Mesothelial cell of epicardium (in vitro differentiated cells): ENCODE results near the gene ZNF669. TPM values are rescaled to one million over a fixed set of nuclear protein-coding genes. Genes with fewer than 3 reads are reported as not detected.

Experiments used
- DNase-seq, 2 experiments: peaks; one replicate each; pipeline ENCODE4 v3.0.0; 2021; ENCODE audit warnings: low spot score in 2 of 2; ENCODE audit not compliant: unreplicated experiment in 2 of 2
- H3K27ac Mint-ChIP-seq: 2 replicates; pipeline ENCODE4 v1.8.0; 2021; ENCODE audit warnings: mixed read lengths
- H3K27me3 Mint-ChIP-seq: 2 replicates; pipeline ENCODE4 v1.8.0; 2021; ENCODE audit warnings: low read depth, mixed read lengths
- H3K36me3 Mint-ChIP-seq: 2 replicates; pipeline ENCODE4 v1.8.0; 2021; ENCODE audit warnings: mixed read lengths
- H3K4me1 Mint-ChIP-seq: 2 replicates; pipeline ENCODE4 v1.8.0; 2021; ENCODE audit warnings: mixed read lengths
- H3K4me3 Mint-ChIP-seq: 2 replicates; pipeline ENCODE4 v1.8.0; 2021; ENCODE audit warnings: mild to moderate bottlenecking, moderate library complexity, mixed read lengths
- H3K9me3 Mint-ChIP-seq: 2 replicates; pipeline ENCODE4 v1.8.0; 2021; ENCODE audit warnings: mixed read lengths
- CTCF ChIP-seq: fragments of 200-600 bp; sonication (generic); IDR thresholded peaks from one replicate; pipeline ENCODE4 v1.5.0; 2021; ENCODE audit warnings: antibody characterized with exemption; ENCODE audit not compliant: unreplicated experiment
- total RNA-seq: library from RNA; stranded (reverse); gene quantifications from 3 replicates; pipeline ENCODE4 v1.2.1, GENCODE V29; 2021

ZNF669 gene
- total RNA-seq, 1 donor from 2014 or later = 17.4 TPM

GRCh38 chr1:247118946-247119446 lies 14.8 kb upstream of the ZNF669 start:
- H3K27ac Mint-ChIP-seq = no peak overlapping the region
- no peak for DNase-seq
- H3K27me3 Mint-ChIP-seq = no peaks in the 10 kb centered on the region
- H3K36me3 Mint-ChIP-seq = peaks cover 2% of the 10 kb centered on the region
- no peak for TF ChIP-seq CTCF
- H3K4me3 Mint-ChIP-seq = no peak overlapping the region
- H3K4me1 Mint-ChIP-seq = no peaks in the 10 kb centered on the region
- peaks cover 6% of the 10 kb centered on the region for H3K9me3 Mint-ChIP-seq

GRCh38 chr1:247115545-247115944 lies 11.4 kb upstream of the ZNF669 start:
- no peak for DNase-seq

DNA sequence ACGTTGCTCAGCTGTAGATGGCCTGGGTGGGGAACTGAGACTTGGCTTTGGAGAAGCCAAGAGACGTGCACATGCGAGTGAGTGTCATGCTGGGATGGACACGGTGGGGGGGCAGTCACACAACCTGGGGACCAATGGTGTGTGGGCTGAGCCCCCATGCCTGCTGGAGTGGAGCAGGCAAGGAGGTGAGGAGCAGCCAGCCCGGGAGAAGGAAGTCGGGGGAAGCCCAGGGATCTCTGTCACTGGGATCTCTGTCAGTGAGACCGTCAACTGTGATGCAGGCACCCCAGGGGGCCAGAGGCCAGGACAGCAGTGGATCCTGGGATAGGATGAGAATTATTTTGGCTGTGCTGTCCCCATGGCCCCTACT lies 11.0 kb upstream of the ZNF669 start:
- no peak overlapping the region for H3K27ac Mint-ChIP-seq
- DNase-seq = no peak
- H3K36me3 Mint-ChIP-seq = peaks cover 2% of the 10 kb centered on the region
- H3K4me1 Mint-ChIP-seq = peaks cover 9% of the 10 kb centered on the region
- no peak for TF ChIP-seq CTCF
- no peak overlapping the region for H3K4me3 Mint-ChIP-seq
- no peaks in the 10 kb centered on the region for H3K27me3 Mint-ChIP-seq
- no peaks in the 10 kb centered on the region for H3K9me3 Mint-ChIP-seq

More at GRCh38 chr1:247115545-247115944, 11.4 kb upstream of the ZNF669 start:
- Mint-ChIP-seq H3K27ac (no peak overlapping the region), H3K9me3 (no peaks in the 10 kb centered on the region), H3K4me1 (peaks cover 8% of the 10 kb centered on the region), H3K27me3 (no peaks in the 10 kb centered on the region), H3K4me3 (no peak overlapping the region), H3K36me3 (peaks cover 2% of the 10 kb centered on the region)
- no peak for TF ChIP-seq CTCF

GRCh38 chr1:247114351-247115140 lies 10.4 kb upstream of the ZNF669 start:
- DNase-seq = no peak
- Mint-ChIP-seq H3K9me3 (no peaks in the 10 kb centered on the region), H3K4me3 (no peak overlapping the region), H3K36me3 (peaks cover 2% of the 10 kb centered on the region), H3K27me3 (no peaks in the 10 kb centered on the region), H3K27ac (no peak overlapping the region), H3K4me1 (peaks cover 13% of the 10 kb centered on the region)
- no peak for TF ChIP-seq CTCF

DNA sequence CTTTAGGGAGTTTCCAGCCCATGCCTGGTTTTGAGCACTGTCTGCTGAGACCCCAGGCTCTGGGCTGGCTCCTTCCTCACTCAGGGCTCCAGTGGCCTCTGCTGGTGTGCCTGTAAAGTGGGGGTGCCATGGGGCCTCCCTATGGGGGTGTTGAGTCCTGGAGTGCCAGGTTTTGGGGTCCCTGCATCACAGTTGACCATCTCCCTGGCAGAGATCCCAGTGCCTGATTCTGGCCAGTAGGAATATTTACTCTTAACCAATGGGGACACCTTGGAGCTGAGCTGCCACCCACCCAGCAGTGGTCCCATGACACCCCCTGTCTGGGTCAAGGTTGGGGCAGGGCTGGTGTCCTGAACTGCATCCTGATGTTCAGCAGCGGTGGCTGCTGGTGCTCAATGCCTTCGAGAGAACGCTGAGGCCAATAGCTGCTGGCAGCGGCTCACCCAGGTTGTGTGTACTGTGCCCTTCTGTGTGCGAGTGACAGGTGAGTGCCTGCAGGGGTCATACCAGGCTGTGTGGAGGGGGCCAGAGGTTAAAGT lies 9.6 kb upstream of the ZNF669 start:
- Mint-ChIP-seq H3K4me1 (peaks cover 13% of the 10 kb centered on the region), H3K36me3 (peaks cover 2% of the 10 kb centered on the region), H3K27ac (no peak overlapping the region), H3K9me3 (no peaks in the 10 kb centered on the region), H3K4me3 (peak overlapping the region; percentile 20), H3K27me3 (no peaks in the 10 kb centered on the region)
- no peak for TF ChIP-seq CTCF
- DNase-seq = no peak
